CD4-positive, alpha-beta T cell (primary cell): ENCODE results near the gene GPC5. TPM values are rescaled to one million over a fixed set of nuclear protein-coding genes. Genes with fewer than 3 reads are reported as not detected.

Experiments used
- ATAC-seq: fragments of 200-7000 bp; cut with Tn5 transposase; one replicate; pipeline ENCODE4 v1.10.0; 2022; ENCODE audit warnings: mild to moderate bottlenecking; ENCODE audit not compliant: poor library complexity
- CTCF ChIA-PET: fragments of 350-600 bp; sonication (Branson Sonifier 250); formaldehyde crosslinking; loops from one replicate; lab custom pipeline; 2021; ENCODE audit warnings: antibody characterized with exemption, inconsistent platforms; lab: Charles Lee
- POLR2A ChIA-PET: fragments of 350-600 bp; sonication (Branson Sonifier 250); formaldehyde crosslinking; loops from one replicate; lab custom pipeline; 2021; ENCODE audit warnings: antibody characterized with exemption, inconsistent platforms; lab: Charles Lee
- DNase-seq, 14 experiments: peaks; one replicate each; pipeline ENCODE4 v3.0.0-alpha.2; 2013 to 2020; ENCODE audit warnings: mixed read lengths in 2 of 14
- H3K27ac ChIP-seq, 2 donors: one replicate each; pipeline versions ENCODE4 v1.5.1 to v1.7.0; 2013; ENCODE audit warnings: low read length in 2 of 2, low read depth in 1 of 2, mild to moderate bottlenecking in 1 of 2
- H3K27me3 ChIP-seq, 2 experiments: 1 replicate in 1 of 2; 2 replicates in 1 of 2; pipeline versions ENCODE4 v1.6.1 to v1.7.0; 2013; ENCODE audit warnings: low read length in 2 of 2, control low read depth in 1 of 2, mild to moderate bottlenecking in 1 of 2, moderate library complexity in 1 of 2; ENCODE audit not compliant: insufficient read depth in 2 of 2, control insufficient read depth in 1 of 2
- H3K36me3 ChIP-seq: one replicate; pipeline ENCODE4 v1.6.1; 2013; ENCODE audit warnings: low read length, control low read depth; ENCODE audit not compliant: insufficient read depth
- H3K4me1 ChIP-seq: one replicate; pipeline ENCODE4 v1.6.1; 2013; ENCODE audit warnings: low read length, control low read depth; ENCODE audit not compliant: insufficient read depth
- H3K4me3 ChIP-seq: one replicate; pipeline ENCODE4 v1.5.1; 2013; ENCODE audit warnings: mild to moderate bottlenecking, low read length, moderate library complexity
- H3K9me3 ChIP-seq, 2 experiments: 1 replicate in 1 of 2; 2 replicates in 1 of 2; pipeline versions ENCODE4 v1.6.1 to v1.7.0; 2013; ENCODE audit warnings: low read length in 2 of 2, mild to moderate bottlenecking in 2 of 2, control low read depth in 1 of 2, moderate library complexity in 1 of 2; ENCODE audit not compliant: control insufficient read depth in 1 of 2, insufficient read depth in 1 of 2
- H3K27ac Mint-ChIP-seq: one replicate; pipeline ENCODE4 v1.8.0; 2020; ENCODE audit warnings: mixed read lengths
- H3K27me3 Mint-ChIP-seq: one replicate; pipeline ENCODE4 v1.8.0; 2021; ENCODE audit warnings: mixed read lengths
- H3K36me3 Mint-ChIP-seq: one replicate; pipeline ENCODE4 v1.8.0; 2021; ENCODE audit warnings: low read depth, mixed read lengths
- H3K4me1 Mint-ChIP-seq: one replicate; pipeline ENCODE4 v1.8.0; 2021; ENCODE audit warnings: low read depth, mixed read lengths
- H3K4me3 Mint-ChIP-seq: one replicate; pipeline ENCODE4 v1.8.0; 2020; ENCODE audit warnings: mild to moderate bottlenecking, mixed read lengths
- H3K9me3 Mint-ChIP-seq: one replicate; pipeline ENCODE4 v1.8.0; 2020; ENCODE audit warnings: mixed read lengths
- CTCF ChIP-seq: fragments of 200-600 bp; IDR thresholded peaks from one replicate; pipeline ENCODE4 v1.8.0; 2022; ENCODE audit warnings: antibody characterized with exemption, mild to moderate bottlenecking
- intact Hi-C, 2 experiments: fragments of 100-400 bp; cut with DNase I in 1 of 2; cut with micrococcal nuclease in 1 of 2; formaldehyde crosslinking; loops; one replicate each; pipeline versions ENCODE4 v1.15.1 to v1.9.0; 2023 to 2025; cut with DNase I, micrococcal nuclease
- total RNA-seq, 174 experiments: library from RNA in 2 of 174; stranded (reverse) in 2 of 174; gene quantifications; one replicate each; pipeline ENCODE4 v1.2.3 and lab custom pipeline; 2021 to 2026

GPC5 gene
- total RNA-seq, 2 experiments from 2014 or later: not detected

- TF ChIP-seq CTCF: no peak
- Histone ChIP-seq H3K4me1 (no peaks in the 10 kb centered on the region), H3K27ac (no peak overlapping the region), H3K4me3 (no peak overlapping the region), H3K36me3 (no peaks in the 10 kb centered on the region), H3K27me3 (no peaks in the 10 kb centered on the region), H3K9me3 (peaks cover 0 to 3% of the 10 kb centered on the region in 2 experiments)
- POLR2A ChIA-PET: no interaction called here
- Mint-ChIP-seq H3K4me1 (no peaks in the 10 kb centered on the region), H3K9me3 (peaks cover 22% of the 10 kb centered on the region), H3K4me3 (no peak overlapping the region), H3K27ac (no peak overlapping the region), H3K27me3 (no peaks in the 10 kb centered on the region), H3K36me3 (no peaks in the 10 kb centered on the region)
- intact Hi-C loops: no loop called here
- DNase-seq (no peak), ATAC-seq (no peak)
- CTCF ChIA-PET: no interaction called here
Measured at GRCh38 chr13:92429231-92429630, 1030.8 kb downstream of the GPC5 start.

- POLR2A ChIA-PET: no interaction called here
- H3K4me3 ChIP-seq: no peak overlapping the region
- Mint-ChIP-seq H3K27ac (no peak overlapping the region), H3K9me3 (peaks cover 22% of the 10 kb centered on the region), H3K36me3 (no peaks in the 10 kb centered on the region), H3K27me3 (no peaks in the 10 kb centered on the region), H3K4me1 (no peaks in the 10 kb centered on the region), H3K4me3 (no peak overlapping the region)
- no peaks in the 10 kb centered on the region for H3K4me1 ChIP-seq
- no peak for TF ChIP-seq CTCF
- no peak overlapping the region for H3K27ac ChIP-seq
- no peak for ATAC-seq
- H3K9me3 ChIP-seq: peaks cover 0 to 3% of the 10 kb centered on the region in 2 experiments
- no peaks in the 10 kb centered on the region for H3K36me3 ChIP-seq
- intact Hi-C loops: no loop called here
- H3K27me3 ChIP-seq: no peaks in the 10 kb centered on the region
- CTCF ChIA-PET: no interaction called here
- DNase-seq: no peak
Measured at GRCh38 chr13:92433386-92433785, 1035.0 kb downstream of the GPC5 start.

GRCh38 chr13:92433963-92434362 is 1035.5 kb downstream of the GPC5 start:
- DNase-seq (no peak), ATAC-seq (no peak)
- no peaks in the 10 kb centered on the region for H3K36me3 Mint-ChIP-seq
- Histone ChIP-seq H3K27me3 (no peaks in the 10 kb centered on the region), H3K9me3 (peaks cover 0 to 3% of the 10 kb centered on the region in 2 experiments), H3K27ac (no peak overlapping the region), H3K36me3 (no peaks in the 10 kb centered on the region), H3K4me1 (no peaks in the 10 kb centered on the region), H3K4me3 (no peak overlapping the region)
- peaks cover 21% of the 10 kb centered on the region for H3K9me3 Mint-ChIP-seq
- H3K4me3 Mint-ChIP-seq: no peak overlapping the region
- H3K4me1 Mint-ChIP-seq: no peaks in the 10 kb centered on the region
- no peak for TF ChIP-seq CTCF
- intact Hi-C loops: no loop called here
- CTCF ChIA-PET: no interaction called here
- no peaks in the 10 kb centered on the region for H3K27me3 Mint-ChIP-seq
- POLR2A ChIA-PET: no interaction called here
- no peak overlapping the region for H3K27ac Mint-ChIP-seq
